Ovary (tissue), 9 donors: ENCODE results near the gene SPAG16. TPM values are rescaled to one million over a fixed set of nuclear protein-coding genes. Genes with fewer than 3 reads are reported as not detected.
"Not testable (repeated sequence)": the region's sequence is repeated elsewhere in the genome, so short reads cannot be mapped to it uniquely, and the experiment has no call there.

Source experiments
- DNase-seq, 5 donors: peaks; one replicate each; pipeline ENCODE4 v3.0.0-alpha.2; 2019 to 2020
- H3K27ac ChIP-seq, 2 donors: fragments of 200-600 bp; one replicate each; pipeline versions ENCODE4 v1.5.1 to v1.8.0; 2019 to 2022
- H3K27me3 ChIP-seq: fragments of 200-600 bp; one replicate; pipeline ENCODE4 v1.8.0; 2022
- H3K36me3 ChIP-seq: fragments of 200-600 bp; sonication (generic); one replicate; pipeline ENCODE4 v1.5.1; 2019
- H3K4me1 ChIP-seq: one replicate; pipeline ENCODE4 v1.8.1; 2013; ENCODE audit warnings: mild to moderate bottlenecking, moderate library complexity; ENCODE audit not compliant: insufficient read depth
- H3K4me3 ChIP-seq: fragments of 200-600 bp; sonication (generic); one replicate; pipeline ENCODE4 v1.5.1; 2017
- H3K9me3 ChIP-seq, 2 donors: fragments of 200-600 bp in 1 of 2; sonication (generic) in 1 of 2; one replicate each; pipeline versions ENCODE4 v1.5.1 to v1.8.1; 2013 to 2019; ENCODE audit warnings: mild to moderate bottlenecking in 1 of 2, moderate library complexity in 1 of 2
- CTCF ChIP-seq, 3 donors: fragments of 450-650 bp in 2 of 3; fragments of 200-600 bp in 1 of 3; IDR thresholded peaks; one replicate each; pipeline versions ENCODE4 v1.5.1 to v1.8.0; 2016 to 2022; ENCODE audit warnings: antibody characterized with exemption in 3 of 3, mild to moderate bottlenecking in 1 of 3
- EP300 ChIP-seq: sonication (generic); formaldehyde crosslinking; IDR thresholded peaks from one replicate; pipeline ENCODE4 v1.6.1; 2017; ENCODE audit warnings: antibody characterized with exemption
- POLR2A ChIP-seq: fragments of 450-650 bp; IDR thresholded peaks from one replicate; pipeline ENCODE4 v1.6.1; 2017; ENCODE audit warnings: antibody characterized with exemption, mild to moderate bottlenecking, moderate library complexity
- WGBS, 3 donors: extraction: QIAGEN DNeasy Blood & Tissue Kit in 1 of 3; methylation state at CpG; one replicate each; pipeline versions ENCODE4 v1.1.5 to v1.1.7; 2013 to 2017; 5-methylcytosine and 5-hydroxymethylcytosine counted together
- intact Hi-C, 4 donors: fragments of 100-400 bp; cut with DNase I; formaldehyde crosslinking; loops; one replicate each; pipeline versions ENCODE4 v1.11.0 to v1.15.1; 2022 to 2023
- polyA plus RNA-seq, 2 donors: library from polyadenylated mRNA; stranded (reverse); fragments of 200-250 nt in 1 of 2; fragments of 350-450 nt in 1 of 2; fragmentation: Illumina TruSeq in 1 of 2; extraction: RNeasy Lipid Tissue Mini Kit (QIAGEN cat#74804) in 1 of 2; gene quantifications; one replicate each; pipeline ENCODE4 v1.2.3, GENCODE V29; 2013 to 2014
- total RNA-seq, 7 donors: library from RNA; depleted of rRNA in 2 of 7; stranded (reverse); fragments of >200 nt in 2 of 7; fragmentation: NEBNext Ultra II Directional in 3 of 7; extraction: Animal tissue kit (Norgen Biotek cat#: 25700) in 3 of 7; gene quantifications; one replicate each; pipeline versions ENCODE4 v1.1.0 to v1.2.4, GENCODE V29; 2016 to 2023
- donor health status: DM: no; HTN: no; CAD: no; lungs with moderate emphysema.
- donor health status: DM: no; HTN: no; CAD: no.
- donor health status: Bipolar disorder and iron deficiency.
- donor health status: DM: yes; HTN: yes; CAD: no.
- donor health status: DM: no; HTN: no; CAD: no.
- donor health status: DM: yes; HTN: yes; CAD: no.

SPAG16 gene
- total and polyA plus RNA-seq, 9 donors: 25.2 to 58.7 (median 28.9) TPM

- no peaks in the 10 kb centered on the region for H3K27me3 ChIP-seq
- H3K36me3 ChIP-seq: no peaks in the 10 kb centered on the region
- no peak overlapping the region for H3K27ac ChIP-seq
- no peak overlapping the region for H3K4me3 ChIP-seq
- DNase-seq: no peak
- H3K9me3 ChIP-seq: no peaks in the 10 kb centered on the region
- intact Hi-C loops: no loop called here
- no peaks in the 10 kb centered on the region for H3K4me1 ChIP-seq
- TF ChIP-seq CTCF (IDR thresholded peaks at IDR 0.05): no peak
- no peak for TF ChIP-seq EP300
- no peak for TF ChIP-seq POLR2A
Measured at GRCh38 chr2:213688133-213688532, 403.9 kb downstream of the SPAG16 start.

- DNase-seq, H3K4me1 ChIP-seq, H3K9me3 ChIP-seq, H3K27me3 ChIP-seq, H3K36me3 ChIP-seq, H3K27ac ChIP-seq, H3K4me3 ChIP-seq, intact Hi-C loops: not testable (repeated sequence)
- WGBS, 3 donors: 78 to 84% (median 82%) methylated on average over 3 of the region's 3 CpGs
Measured at GRCh38 chr2:213688825-213689224, 404.6 kb downstream of the SPAG16 start.

GRCh38 chr2:213689585-213689984, 405.3 kb downstream of the SPAG16 start:
- no peaks in the 10 kb centered on the region for H3K4me1 ChIP-seq
- whole genome bisulfite sequencing, 3 donors: 12 to 31% (median 19%) methylated on average over 1 of the region's 1 CpG
- TF ChIP-seq POLR2A (no peak), CTCF (IDR thresholded peaks at IDR 0.05) (no peak), EP300 (no peak)
- intact Hi-C loops: no loop called here
- no peaks in the 10 kb centered on the region for H3K9me3 ChIP-seq
- no peaks in the 10 kb centered on the region for H3K27me3 ChIP-seq
- H3K36me3 ChIP-seq: no peaks in the 10 kb centered on the region
- H3K4me3 ChIP-seq: no peak overlapping the region
- no peak for DNase-seq
- H3K27ac ChIP-seq: no peak overlapping the region

- Histone ChIP-seq H3K36me3 (no peaks in the 10 kb centered on the region), H3K4me1 (no peaks in the 10 kb centered on the region), H3K9me3 (no peaks in the 10 kb centered on the region), H3K4me3 (no peak overlapping the region), H3K27me3 (no peaks in the 10 kb centered on the region), H3K27ac (no peak overlapping the region)
- DNase-seq: no peak
- intact Hi-C loops: no loop called here
- TF ChIP-seq CTCF (IDR thresholded peaks at IDR 0.05): no peak
- TF ChIP-seq POLR2A: no peak
- TF ChIP-seq EP300: no peak
Measured at GRCh38 chr2:213691351-213691750, 407.1 kb downstream of the SPAG16 start.

GRCh38 chr2:213696442-213696841, 412.2 kb downstream of the SPAG16 start:
- H3K36me3 ChIP-seq: no peaks in the 10 kb centered on the region
- no peaks in the 10 kb centered on the region for H3K27me3 ChIP-seq
- TF ChIP-seq POLR2A (no peak), CTCF (IDR thresholded peaks at IDR 0.05) (no peak), EP300 (no peak)
- no peak overlapping the region for H3K27ac ChIP-seq
- no peaks in the 10 kb centered on the region for H3K4me1 ChIP-seq
- no peak overlapping the region for H3K4me3 ChIP-seq
- intact Hi-C loops: no loop called here
- no peaks in the 10 kb centered on the region for H3K9me3 ChIP-seq
- no peak for DNase-seq

- H3K27me3 ChIP-seq, DNase-seq, H3K4me3 ChIP-seq, H3K36me3 ChIP-seq, intact Hi-C loops, H3K9me3 ChIP-seq, H3K27ac ChIP-seq, H3K4me1 ChIP-seq: not testable (repeated sequence)
- 91 to 94% (median 92%) methylated on average over 18 of the region's 18 CpGs for WGBS, 3 donors
Measured at GRCh38 chr2:213701365-213701764, 417.1 kb downstream of the SPAG16 start.
